GM12892 (cell line): ENCODE data around the gene USP2.

Experiments used
- DNase-seq: peaks from one replicate; pipeline ENCODE4 v3.0.0; 2011; ENCODE audit not compliant: insufficient read length
- FAIRE-seq: peaks from 2 replicates; lab custom pipeline; 2011; peaks lifted over from hg19 to GRCh38; lab: Jason Lieb, UNC
- POLR2A ChIP-seq: IDR thresholded peaks from 2 replicates; pipeline ENCODE4 v1.6.1; 2011; ENCODE audit warnings: low read depth, low read length, control low read depth
- POLR2AphosphoS5 ChIP-seq: IDR thresholded peaks from 2 replicates; pipeline ENCODE4 v1.6.1; 2011; ENCODE audit warnings: low read depth, low read length, control low read depth
- TAF1 ChIP-seq: IDR thresholded peaks from 2 replicates; pipeline ENCODE4 v1.6.1; 2011; ENCODE audit warnings: low read depth, mild to moderate bottlenecking, control low read depth, low read length, borderline replicate concordance

The USP2 gene

DNA sequence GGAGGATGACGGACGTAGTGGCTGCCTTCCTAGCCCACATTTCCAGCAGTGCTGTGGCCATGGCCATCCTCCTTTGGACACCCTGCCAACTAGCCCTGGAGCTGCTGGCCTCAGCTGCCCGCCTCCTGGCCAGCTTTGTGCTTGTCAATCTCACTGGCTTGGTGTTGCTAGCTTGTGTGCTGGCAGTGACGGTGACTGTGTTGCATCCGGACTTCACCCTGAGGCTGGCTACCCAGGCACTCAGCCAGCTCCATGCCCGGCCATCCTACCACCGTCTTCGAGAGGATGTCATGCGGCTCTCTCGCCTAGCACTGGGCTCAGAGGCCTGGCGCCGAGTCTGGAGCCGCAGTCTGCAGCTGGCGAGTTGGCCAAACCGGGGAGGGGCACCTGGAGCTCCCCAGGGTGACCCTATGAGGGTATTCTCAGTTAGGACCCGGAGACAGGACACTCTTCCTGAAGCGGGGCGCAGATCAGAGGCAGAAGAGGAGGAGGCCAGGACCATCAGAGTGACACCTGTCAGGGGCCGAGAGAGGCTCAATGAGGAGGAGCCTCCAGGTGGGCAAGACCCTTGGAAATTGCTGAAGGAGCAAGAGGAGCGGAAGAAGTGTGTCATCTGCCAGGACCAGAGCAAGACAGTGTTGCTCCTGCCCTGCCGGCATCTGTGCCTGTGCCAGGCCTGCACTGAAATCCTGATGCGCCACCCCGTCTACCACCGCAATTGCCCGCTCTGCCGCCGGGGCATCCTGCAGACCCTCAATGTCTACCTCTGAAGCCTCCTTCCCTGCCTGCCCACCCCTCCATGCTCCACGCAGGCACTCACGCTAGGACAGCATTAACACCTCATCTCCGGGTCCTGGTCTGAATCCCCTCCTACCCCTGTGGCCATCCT, 45.6 kb downstream of the USP2 start:
- FAIRE-seq (no peak), DNase-seq (no peak)
- TF ChIP-seq POLR2AphosphoS5 = no peak
- TF ChIP-seq POLR2A = no peak
- no peak for TF ChIP-seq TAF1

DNA sequence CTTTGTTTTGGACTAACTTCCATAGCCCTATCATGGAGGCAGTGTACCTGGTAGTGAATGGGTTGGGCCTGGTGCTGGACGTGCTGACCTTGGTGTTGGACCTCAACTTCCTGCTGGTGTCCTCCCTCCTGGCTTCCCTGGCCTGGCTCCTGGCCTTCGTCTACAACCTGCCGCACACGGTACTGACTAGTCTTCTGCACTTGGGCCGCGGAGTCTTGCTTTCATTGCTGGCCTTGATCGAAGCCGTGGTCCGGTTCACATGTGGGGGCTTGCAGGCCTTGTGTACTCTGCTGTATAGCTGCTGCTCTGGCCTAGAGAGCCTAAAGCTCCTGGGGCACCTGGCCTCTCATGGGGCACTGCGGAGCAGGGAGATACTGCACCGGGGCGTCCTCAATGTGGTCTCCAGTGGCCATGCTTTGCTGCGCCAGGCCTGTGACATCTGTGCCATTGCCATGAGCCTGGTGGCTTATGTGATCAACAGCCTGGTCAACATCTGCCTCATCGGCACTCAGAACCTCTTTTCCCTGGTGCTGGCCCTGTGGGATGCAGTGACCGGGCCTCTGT, 46.3 kb downstream of the USP2 start:
- FAIRE-seq = no peak

DNA sequence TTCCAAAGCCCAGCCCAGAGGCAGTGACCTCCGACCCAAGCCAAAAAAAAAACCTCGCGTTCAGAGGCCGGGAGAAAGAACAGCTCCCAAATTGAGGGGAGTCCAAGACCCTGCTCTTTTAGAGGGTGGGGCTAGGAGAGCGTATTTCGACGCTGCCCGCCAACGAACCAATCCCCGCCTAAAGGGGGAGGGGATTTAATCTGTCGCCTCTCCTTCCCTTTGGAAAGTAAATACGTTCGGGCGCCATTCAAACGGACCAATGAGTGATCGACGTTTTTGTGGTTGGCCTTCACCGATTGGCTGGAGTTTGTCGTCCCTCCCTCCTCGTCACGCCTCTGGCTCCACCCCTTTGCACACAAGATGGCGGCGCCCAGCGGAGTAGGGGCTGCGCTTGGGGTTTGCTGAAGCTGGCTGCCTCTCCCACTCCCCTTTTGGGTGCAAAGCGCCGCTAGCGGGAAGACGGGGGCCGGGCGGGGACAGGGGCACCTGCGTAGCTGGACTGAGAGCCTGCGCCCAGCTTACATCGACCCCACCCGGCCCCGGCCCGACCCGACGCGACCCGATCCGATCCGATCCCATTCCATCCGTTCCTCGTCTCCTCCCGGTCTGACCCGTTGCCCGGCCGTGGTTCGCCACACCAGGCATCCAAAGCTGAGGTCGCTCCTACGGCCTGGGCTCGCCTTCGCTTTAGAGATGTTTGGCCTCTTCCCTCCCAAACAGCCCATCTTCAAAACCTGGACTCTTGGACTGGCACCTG, 47.1 kb downstream of the USP2 start, which contains the start of gene RNF26:
Gene RNF26 (plus strand): TSS at position 354 of the 757 bp plus-strand sequence. CDS start 596 bp downstream, outside the sequence.
- DNase-seq = peak; percentile 99
- peak; percentile 100 for FAIRE-seq
- TF ChIP-seq POLR2AphosphoS5 = peak; percentile 62; the same call in 1 of the 2 replicates
- peak; percentile 67; the same call in 1 of the 2 replicates for TF ChIP-seq TAF1
- TF ChIP-seq POLR2A = peak; percentile 79; the same call in 1 of the 2 replicates

More for the DNA sequence above, 46.3 kb downstream of the USP2 start:
- DNase-seq = no peak
- no peak for TF ChIP-seq POLR2AphosphoS5
- TF ChIP-seq TAF1 = no peak
- TF ChIP-seq POLR2A = no peak

DNA sequence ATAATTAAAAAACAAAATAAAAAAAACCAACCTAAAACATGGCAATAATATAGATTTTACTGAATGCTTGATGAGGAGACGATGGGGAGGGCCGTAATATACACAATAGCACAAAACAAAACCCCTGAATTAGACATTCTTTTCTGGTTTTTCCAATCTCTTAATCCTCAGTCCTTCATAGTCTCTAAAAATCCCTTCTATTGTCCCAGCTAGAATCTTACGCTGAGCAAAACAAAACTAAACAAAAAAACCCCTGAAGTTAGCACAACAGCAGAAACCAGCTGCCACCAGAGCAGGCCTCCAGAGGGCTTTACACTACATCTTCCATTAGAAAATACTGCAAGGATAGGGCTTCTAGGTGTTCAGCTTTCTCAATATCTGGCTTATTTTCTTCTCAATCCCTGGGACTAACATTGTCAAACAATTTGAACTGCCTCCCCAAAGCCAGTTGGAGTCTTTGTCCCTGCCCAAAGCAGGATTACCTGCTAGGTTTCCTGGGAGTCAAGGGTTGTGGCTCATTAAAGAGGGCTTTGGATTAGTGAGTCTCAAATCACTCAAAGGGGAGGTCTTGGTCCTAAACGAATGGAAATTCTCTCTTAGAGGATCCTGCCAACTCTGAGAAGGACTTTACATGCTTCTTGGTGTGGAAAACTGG, 49.3 kb downstream of the USP2 start:
- FAIRE-seq = no peak
- no peak for TF ChIP-seq TAF1
- no peak for TF ChIP-seq POLR2AphosphoS5
- TF ChIP-seq POLR2A = no peak
- DNase-seq = no peak

DNA sequence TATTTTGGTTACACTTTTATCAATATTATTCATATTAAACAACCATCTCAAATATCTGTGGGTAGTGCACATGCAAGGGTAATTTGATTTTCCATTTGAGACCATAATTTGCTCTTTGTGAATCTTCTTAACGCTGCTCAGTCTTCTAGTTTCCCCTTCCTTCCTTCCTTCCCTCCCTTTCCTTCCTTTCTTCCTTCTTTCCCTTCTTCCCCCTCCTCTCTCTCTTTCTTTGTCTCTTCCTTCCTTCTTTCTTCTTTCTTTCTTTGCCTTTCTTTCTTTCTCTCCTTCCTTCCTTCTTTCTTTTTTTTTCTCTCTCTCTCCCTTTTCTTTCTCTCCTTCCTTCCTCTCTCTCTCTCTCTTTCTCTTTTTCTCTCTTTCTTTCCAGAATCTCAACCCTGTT, 51.3 kb downstream of the USP2 start:
- no peak for DNase-seq
- TF ChIP-seq POLR2AphosphoS5 (no peak), TAF1 (no peak), POLR2A (no peak)
- no peak for FAIRE-seq

DNA sequence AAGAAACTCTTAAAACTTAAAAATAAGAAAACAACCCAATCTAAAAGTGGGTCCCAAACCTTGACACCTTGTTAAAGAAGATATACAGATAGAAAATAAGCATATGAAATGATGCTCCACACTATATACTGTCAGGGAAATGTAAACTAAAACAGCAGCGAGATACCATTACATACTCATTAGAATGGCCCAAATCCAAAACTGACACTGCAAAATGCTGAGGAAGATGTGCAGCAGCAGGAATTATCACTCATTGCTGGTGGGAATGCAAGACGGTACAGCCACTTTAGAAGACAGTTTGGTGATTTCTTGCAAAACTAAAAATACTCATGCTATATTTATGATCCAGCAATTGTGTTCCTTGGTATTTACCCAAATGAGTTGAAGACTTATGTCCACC, 52.2 kb downstream of the USP2 start:
- TF ChIP-seq POLR2A (no peak), TAF1 (no peak), POLR2AphosphoS5 (no peak)
- FAIRE-seq (no peak), DNase-seq (no peak)

DNA sequence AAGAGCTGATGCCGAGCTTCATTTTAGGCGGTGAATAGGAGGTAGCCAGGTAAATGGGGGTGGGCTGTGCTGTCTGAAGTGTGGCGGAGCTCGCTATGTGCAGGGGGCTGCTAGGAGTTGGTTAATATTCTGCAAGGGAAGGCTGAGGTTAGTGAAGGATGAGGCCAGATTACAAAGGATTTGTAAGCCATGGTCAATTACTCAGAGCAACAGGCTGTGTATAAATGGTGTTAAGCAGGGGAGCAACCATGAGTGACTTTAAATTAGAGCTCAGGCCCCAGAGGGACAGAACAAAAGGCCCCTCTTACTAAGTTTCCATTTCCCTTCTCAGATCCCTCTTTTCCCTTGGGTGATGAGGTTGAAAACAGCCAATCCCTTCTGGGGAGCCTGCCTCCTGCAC, 57.3 kb downstream of the USP2 start:
- TF ChIP-seq POLR2A = no peak
- TF ChIP-seq POLR2AphosphoS5 = no peak
- no peak for TF ChIP-seq TAF1
- DNase-seq (no peak), FAIRE-seq (peak; percentile 42)

DNA sequence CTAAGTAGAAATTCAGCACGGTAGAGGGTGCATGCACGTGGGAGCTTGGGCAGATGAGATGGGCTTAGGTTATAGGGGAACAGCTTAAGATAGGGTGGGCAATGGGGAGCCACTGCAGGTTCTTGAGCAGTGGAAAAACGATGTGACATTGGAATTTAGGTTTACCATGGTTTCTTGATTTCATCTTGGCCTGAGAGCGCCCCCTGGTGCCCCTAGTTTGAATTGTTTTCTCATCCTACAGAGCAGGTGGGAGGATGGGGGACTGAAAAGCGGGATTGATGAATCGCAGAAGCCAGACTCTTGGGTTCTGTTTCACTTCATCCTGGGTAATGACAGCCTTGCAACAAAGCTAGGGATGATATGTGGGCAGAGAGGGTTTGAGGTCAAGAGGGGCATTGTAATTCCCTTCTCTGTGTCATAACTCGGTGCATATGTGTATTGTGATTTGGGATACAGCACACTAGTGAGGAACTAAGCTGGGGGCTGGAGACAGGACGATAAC, 57.9 kb downstream of the USP2 start:
- FAIRE-seq (peak; percentile 94), DNase-seq (peak; percentile 31)
- TF ChIP-seq POLR2A (no peak), POLR2AphosphoS5 (no peak), TAF1 (no peak)

DNA sequence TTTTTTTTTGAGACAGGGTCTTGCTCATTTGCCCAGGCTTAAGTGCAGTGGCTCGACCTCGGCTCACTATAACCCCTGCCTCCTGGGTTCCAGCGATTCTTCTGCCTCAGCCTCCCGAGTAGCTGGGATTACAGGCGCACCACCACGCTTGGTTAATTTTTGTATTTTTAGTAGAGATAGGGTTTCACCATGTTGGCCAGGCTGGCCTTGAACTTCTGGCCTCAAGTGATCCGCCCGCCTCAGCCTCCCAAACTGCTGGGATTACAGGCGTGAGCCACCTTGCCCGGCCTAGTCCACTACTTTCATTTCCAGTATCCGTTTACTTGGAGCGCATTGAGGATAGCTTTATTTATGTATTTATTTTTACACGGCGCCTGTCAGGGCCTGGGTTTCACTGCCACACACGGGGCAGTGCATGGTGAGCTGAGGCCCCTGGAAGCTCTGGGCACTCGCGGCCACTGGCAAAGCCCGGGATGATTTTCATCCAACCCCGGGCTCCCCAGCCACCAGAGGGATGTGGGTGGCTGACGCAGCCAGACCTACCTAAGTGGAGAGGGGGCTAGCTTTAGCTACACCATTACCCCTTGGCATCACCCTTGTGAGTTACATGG, 58.5 kb downstream of the USP2 start:
- DNase-seq = no peak
- no peak for FAIRE-seq
- TF ChIP-seq POLR2AphosphoS5 = no peak
- no peak for TF ChIP-seq TAF1
- TF ChIP-seq POLR2A = no peak

DNA sequence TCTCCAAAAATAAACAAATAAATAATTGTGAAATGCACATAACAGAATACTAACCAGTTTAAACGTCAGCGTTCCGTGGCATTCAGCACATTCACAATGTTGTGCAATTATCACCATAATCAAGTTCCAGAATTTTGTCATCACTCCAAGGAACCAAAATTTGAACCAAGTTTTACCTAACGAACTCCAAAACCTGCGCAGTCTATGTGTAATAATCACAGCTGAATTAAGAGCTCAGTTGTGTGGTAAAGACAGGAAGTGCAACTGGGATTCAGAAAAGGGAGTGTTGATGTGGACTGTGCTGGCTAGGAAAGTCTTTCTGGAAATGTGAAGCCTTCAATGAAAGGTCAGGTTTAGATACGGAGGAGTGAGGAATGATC, 59.1 kb downstream of the USP2 start:
- peak; percentile 70 for FAIRE-seq

More for the DNA sequence above, 59.1 kb downstream of the USP2 start:
- DNase-seq = no peak
- TF ChIP-seq TAF1 = no peak
- TF ChIP-seq POLR2A = no peak
- no peak for TF ChIP-seq POLR2AphosphoS5
